ENCODE results near the gene SESN2.

Gene SESN2

DNA sequence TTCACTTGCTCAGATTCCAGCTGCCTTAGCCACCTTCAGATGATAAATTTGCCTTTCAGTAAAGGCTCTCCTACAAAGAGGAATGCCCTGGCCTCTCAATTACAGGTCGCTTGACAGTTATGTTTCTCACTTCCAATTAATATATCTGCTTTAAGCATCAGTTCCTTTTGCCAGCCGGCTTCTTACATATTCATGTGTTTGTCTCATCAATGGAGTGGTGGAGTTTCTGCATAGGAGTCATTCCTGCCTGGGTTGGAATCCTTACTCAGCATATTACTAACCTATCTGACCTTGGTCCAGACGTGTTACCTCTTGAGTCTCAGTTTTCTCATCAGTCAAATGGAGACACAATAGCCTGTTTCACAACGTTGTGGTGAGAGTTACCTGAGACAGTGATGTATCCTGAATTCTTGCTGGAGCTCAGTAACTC is 9.4 kb upstream of the SESN2 start:
- no peak for DNase-seq (ENCODE audit: low spot score)

- DNase-seq (ENCODE audit: low spot score), result peak; percentile 71
Measured at GRCh38 chr1:28256197-28256827, 3.0 kb upstream of the SESN2 start.

- no peak for DNase-seq (ENCODE audit: low spot score)
Measured at GRCh38 chr1:28257736-28258135, 1.6 kb upstream of the SESN2 start.

DNA sequence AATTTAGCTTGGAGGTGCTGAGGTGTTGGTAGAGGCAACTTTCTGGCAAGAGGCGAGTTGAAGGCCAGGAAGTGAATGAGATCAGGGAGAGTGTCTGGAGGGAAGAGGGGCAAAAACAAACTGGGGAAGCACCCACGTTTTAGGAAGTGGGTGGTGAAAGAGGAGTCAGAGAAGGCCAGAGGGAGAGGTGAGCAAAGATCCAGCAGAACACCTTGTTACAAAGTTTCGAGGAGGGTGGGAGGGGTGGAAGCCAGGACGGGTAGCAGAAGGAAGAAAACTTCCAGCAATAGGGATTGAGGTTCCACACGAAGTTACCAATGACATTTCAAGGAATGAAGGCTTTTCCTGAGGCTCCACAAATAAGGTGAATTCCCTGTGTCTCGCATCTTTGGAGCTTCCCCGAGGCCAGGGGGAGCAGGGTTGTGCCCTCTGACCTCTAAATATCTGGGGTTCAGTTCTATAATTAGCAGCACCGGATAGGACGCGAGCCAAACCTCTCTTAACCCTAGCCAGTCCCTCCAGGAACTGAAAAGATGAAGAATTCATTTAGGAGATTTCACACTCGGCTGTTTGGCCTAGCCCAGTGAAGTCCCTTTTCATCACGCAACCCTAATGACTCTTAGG is 578 bp upstream of the SESN2 start:
- DNase-seq (ENCODE audit: low spot score), result no peak

DNA sequence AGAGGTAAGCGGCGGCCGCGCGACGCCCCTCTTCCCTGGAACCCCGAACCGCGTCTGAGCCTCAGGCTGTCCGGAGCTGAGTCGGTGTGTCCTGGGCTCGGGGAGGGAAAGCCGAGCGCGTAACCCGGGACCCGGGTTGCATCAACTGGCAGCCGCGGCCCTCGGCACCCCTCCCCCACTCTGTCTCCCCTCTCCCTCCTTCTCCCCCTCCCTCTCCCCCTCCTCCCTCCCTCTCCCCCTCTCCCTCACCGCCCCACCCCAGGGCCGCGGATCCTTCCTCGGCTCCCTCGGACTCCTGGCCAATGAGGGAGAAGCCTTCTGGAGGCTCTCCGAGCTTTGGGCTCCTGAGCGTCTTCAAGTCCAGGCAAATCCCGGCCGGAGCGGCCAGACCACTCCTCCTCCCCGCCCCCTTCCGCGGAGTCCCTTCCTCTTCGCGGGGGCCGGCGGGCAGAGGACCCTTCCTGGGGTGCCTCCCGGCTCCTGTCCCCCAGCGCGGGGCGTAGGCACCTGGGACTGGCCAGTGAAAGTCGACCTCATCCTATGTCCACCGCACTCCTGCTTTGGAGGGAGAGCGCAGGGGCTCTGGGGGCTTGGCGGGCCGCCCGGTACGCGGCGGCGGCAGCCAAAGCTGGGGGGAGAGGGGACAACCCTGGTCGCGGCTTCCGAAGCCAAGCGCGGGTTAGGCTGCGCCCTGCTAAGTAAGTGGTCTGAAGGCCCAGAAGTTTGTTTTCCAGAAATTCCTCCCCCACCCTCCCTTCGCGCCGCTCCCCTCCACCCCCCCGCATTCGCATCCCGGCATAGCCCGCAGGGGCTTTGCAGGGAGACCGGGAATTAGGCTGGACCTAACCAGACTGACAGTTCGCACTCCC is 850 bp downstream of the SESN2 start:
- DNase-seq (ENCODE audit: low spot score), result no peak

DNA sequence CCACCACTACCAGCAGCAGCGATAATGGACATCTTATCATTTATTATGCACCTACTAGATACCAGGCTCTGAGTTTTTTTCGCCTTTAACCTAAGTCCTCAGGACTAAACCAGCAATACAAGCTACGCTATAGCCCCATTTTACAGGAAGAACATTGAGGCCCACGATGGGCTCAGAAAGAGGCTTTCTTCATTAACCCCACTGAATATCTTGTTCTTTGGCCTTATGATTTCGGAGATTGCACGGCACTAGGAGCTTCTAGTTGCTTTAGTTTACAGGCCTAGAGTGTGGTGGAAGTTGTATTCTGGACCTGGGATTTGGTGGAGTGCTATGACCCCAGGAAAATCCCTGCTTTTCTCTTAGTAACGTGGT is 1.5 kb downstream of the SESN2 start:
- DNase-seq (ENCODE audit: low spot score), result no peak

DNA sequence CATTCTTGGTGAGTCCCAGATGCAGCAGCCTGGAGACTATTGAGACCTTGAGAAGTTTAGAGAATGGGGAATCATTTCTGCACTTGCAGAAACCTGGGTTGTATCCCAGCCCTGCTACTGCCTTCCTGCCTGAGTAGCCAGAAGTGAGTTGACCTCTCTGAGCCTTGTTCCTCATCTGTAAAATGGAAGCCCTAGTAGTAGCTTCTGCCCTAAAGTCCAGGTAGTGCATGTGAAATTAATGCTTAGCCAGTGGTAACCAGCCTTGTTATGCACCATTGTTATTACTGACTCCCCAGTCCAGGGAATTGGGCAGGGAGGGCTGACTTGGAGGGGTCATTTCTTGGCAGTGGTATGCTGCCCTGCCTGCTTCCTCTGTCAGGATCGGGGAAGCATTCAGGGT is 5.6 kb downstream of the SESN2 start:
- DNase-seq (ENCODE audit: low spot score), result no peak

DNA sequence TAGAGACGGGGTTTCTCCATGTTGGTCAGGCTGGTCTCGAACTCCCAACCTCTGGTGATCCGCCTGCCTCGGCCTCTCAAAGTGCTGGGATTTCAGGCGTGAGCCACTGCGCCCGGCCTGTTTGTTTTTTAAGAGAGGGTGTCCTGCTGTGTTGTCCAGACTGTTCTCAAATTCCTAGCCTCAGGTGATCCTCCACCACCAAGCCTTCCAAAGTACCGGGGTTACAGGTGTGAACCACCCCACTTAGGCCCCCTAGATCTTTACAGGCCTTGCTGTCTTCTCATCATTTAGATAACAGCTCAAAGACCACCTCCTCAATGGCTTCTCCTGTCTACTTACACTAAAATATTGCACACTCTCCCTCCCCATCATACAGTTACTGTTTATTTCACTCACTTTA is 6.3 kb downstream of the SESN2 start:
- no peak for DNase-seq (ENCODE audit: low spot score)

GRCh38 chr1:28266920-28267322 is 7.6 kb downstream of the SESN2 start:
- DNase-seq (ENCODE audit: low spot score), result no peak

DNA sequence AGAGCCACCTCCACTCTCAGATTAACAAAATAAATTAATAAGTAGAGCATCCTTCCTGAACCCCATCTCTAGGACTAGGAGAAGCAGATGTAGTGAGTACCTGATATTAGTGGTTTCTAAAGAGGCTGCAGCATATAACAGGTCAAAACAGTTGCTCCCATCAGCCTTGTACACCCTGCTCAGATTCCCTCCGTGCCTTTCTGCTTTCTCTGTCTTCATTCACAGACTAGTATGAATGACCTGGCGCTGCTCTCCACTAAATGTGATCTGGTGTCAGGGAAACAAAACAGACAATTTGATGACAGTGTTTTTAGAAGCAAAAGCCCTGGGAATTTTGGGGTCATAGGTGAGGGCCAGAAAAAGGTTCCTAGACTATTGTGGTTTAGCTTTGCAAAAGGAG is 8.3 kb downstream of the SESN2 start:
- DNase-seq (ENCODE audit: low spot score), result no peak

GRCh38 chr1:28269529-28269928 is 10.2 kb downstream of the SESN2 start:
- DNase-seq (ENCODE audit: low spot score), result no peak

- no peak for DNase-seq (ENCODE audit: low spot score)
Measured at GRCh38 chr1:28272215-28272852, 13.0 kb downstream of the SESN2 start.

- no peak for DNase-seq (ENCODE audit: low spot score)
Measured at GRCh38 chr1:28273216-28273860, 14.0 kb downstream of the SESN2 start.

DNA sequence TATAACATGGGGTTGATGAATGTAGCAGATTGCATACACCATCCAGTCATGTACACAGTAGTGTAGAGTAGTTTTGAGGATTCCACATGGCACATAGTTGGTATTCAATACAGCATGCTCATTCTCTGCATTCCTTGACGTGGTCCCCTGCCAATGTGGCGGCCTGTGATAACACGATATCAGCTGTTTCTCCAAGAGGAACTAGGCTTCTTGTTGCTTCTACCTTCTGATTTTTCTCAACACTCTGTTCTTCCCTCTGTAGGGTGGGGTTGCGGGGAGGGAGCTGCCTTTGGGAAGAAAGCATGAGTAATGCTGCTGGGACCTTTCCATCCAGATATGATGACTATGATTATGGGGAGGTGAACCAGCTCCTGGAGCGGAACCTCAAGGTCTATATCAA is 19.4 kb downstream of the SESN2 start:
- DNase-seq (ENCODE audit: low spot score), result no peak

GRCh38 chr1:28279721-28280120 is 20.4 kb downstream of the SESN2 start:
- DNase-seq (ENCODE audit: low spot score), result no peak

GRCh38 chr1:28280501-28280900 is 21.2 kb downstream of the SESN2 start:
- DNase-seq (ENCODE audit: low spot score), result no peak

GRCh38 chr1:28280977-28281381 is 21.7 kb downstream of the SESN2 start:
- no peak for DNase-seq (ENCODE audit: low spot score)

GRCh38 chr1:28281608-28282425 is 22.5 kb downstream of the SESN2 start:
- DNase-seq (ENCODE audit: low spot score), result no peak

DNA sequence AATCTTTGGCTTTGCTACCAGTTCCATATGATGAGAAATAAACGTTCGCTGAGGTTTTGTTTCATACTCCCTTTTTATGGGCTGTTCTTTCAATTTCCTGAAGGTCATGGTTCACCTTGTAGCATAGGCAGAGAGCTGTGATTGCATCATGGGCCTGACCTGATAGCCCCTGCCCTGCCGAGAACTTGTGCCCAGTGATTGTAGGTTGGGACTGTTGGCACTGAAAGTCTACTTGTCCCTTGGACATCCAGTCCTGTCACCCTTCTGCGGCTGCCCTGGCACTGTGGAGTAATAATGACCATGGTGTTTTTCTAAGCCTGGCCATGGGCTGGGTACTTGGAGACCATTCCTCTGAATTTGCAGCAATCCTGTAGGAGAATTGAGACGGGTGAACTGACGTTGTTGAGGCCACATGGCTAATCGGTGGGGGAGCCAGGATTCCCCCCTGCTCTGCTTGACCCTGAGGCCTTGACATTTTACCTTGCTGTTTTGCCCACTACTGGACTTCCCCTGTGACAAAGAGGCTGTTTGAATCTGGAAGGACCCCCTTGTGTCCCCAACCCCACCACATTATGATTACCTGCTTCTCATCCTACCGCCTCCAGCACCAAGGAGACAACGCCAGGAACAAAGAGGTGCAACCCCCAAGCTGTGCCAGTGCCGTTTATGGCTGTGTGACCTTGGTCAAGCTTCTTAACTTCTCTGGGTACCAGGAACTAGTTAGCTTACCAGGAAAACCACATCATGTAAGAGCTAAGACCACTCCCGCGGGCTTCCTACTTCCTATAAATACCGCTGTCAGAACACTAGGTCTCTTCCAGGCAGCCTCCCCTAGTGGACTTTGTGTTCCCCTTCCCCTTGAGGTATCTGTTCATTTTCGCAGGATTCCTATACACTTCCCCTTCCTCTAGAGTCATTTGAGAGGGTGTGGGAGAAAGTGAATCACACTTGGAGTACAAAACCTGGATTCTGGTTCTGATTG is 23.4 kb downstream of the SESN2 start:
- no peak for DNase-seq (ENCODE audit: low spot score)

- no peak for DNase-seq (ENCODE audit: low spot score)
Measured at GRCh38 chr1:28286111-28286510, 26.8 kb downstream of the SESN2 start.
